ENCODE results near the gene IL1R1.

GRCh38 chr2:102187496-102188150, 45.1 kb downstream of the IL1R1 start:
- TF ChIP-seq CTCF (IDR thresholded peaks at IDR 0.05) (peak in 3 of 4 experiments; percentile 43 to 57 (median 47)), POLR2A (IDR thresholded peaks at IDR 0.05) (no peak)
